PFSK-1 (cell line): ENCODE results near the gene SMTNL2.

Source experiments
- FOXP2 ChIP-seq: optimal IDR thresholded peaks from 2 replicates; pipeline ENCODE3; 2011; ENCODE audit warnings: borderline replicate concordance, control low read depth, inconsistent platforms; ENCODE audit not compliant: insufficient read depth; ENCODE audit errors: extremely low read length, extremely low read depth
- POLR2AphosphoS5 ChIP-seq: IDR thresholded peaks from 2 replicates; pipeline ENCODE4 v1.6.1; 2012; ENCODE audit warnings: low read depth, mild to moderate bottlenecking, control low read depth, low read length, moderate library complexity
- REST ChIP-seq, 2 experiments: IDR thresholded peaks; 2 replicates each; pipeline versions ENCODE4 v1.6.1 to v1.8.0; 2011 to 2012; ENCODE audit warnings: low read depth in 2 of 2, low read length in 2 of 2, control low read depth in 1 of 2, inconsistent platforms in 1 of 2, mild to moderate bottlenecking in 1 of 2, moderate library complexity in 1 of 2; ENCODE audit not compliant: insufficient read depth in 1 of 2
- SIN3A ChIP-seq: IDR thresholded peaks from 2 replicates; pipeline ENCODE4 v1.6.1; 2012; ENCODE audit warnings: mild to moderate bottlenecking, low read length, moderate library complexity, borderline replicate concordance; ENCODE audit not compliant: insufficient read depth
- TAF1 ChIP-seq: IDR thresholded peaks from 2 replicates; pipeline ENCODE4 v1.6.1; 2012; ENCODE audit warnings: low read length, control low read depth, borderline replicate concordance; ENCODE audit not compliant: insufficient read depth

SMTNL2 gene

GRCh38 chr17:4550534-4551039 lies 33.7 kb upstream of the SMTNL2 start:
- TF ChIP-seq SIN3A (no peak), POLR2AphosphoS5 (no peak), TAF1 (no peak), FOXP2 (no peak), REST (IDR thresholded peaks at IDR 0.05; ENCODE audit: insufficient read depth in 1 of 2, low read depth in 2 of 2, low read length in 2 of 2) (no peak)

- TF ChIP-seq SIN3A (no peak), REST (IDR thresholded peaks at IDR 0.05; ENCODE audit: insufficient read depth in 1 of 2, low read depth in 2 of 2, low read length in 2 of 2) (no peak), POLR2AphosphoS5 (no peak), TAF1 (no peak), FOXP2 (no peak)
These were observed 33.2 kb upstream of the SMTNL2 start for GRCh38 chr17:4551141-4551540.

GRCh38 chr17:4551796-4552525 lies 32.4 kb upstream of the SMTNL2 start:
- no peak for TF ChIP-seq FOXP2
- no peak for TF ChIP-seq SIN3A
- TF ChIP-seq TAF1, result no peak
- no peak for TF ChIP-seq POLR2AphosphoS5
- TF ChIP-seq REST (IDR thresholded peaks at IDR 0.05; ENCODE audit: insufficient read depth in 1 of 2, low read depth in 2 of 2, low read length in 2 of 2), result no peak

- TF ChIP-seq POLR2AphosphoS5 (no peak), SIN3A (no peak), REST (IDR thresholded peaks at IDR 0.05; ENCODE audit: insufficient read depth in 1 of 2, low read depth in 2 of 2, low read length in 2 of 2) (no peak), TAF1 (no peak), FOXP2 (no peak)
These were observed 30.7 kb upstream of the SMTNL2 start for GRCh38 chr17:4553669-4554068.
